Activated CD4-positive, alpha-beta T cell treated with anti-CD3 and anti-CD28 coated beads, Interleukin-2, amount 10 ng/mL, durations not matched to agents 7 days and 5 days (primary cell): ENCODE measurements around the gene APBB1. TPM values are rescaled to one million over a fixed set of nuclear protein-coding genes. Genes with fewer than 3 reads are reported as not detected.
"Not testable (repeated sequence)": the region's sequence is repeated elsewhere in the genome, so short reads cannot be mapped to it uniquely, and the experiment has no call there.

ENCODE experiments used
- CTCF ChIA-PET: fragments of 350-600 bp; sonication (Branson Sonifier 250); formaldehyde crosslinking; loops from one replicate; lab custom pipeline; 2021; ENCODE audit warnings: antibody characterized with exemption; lab: Charles Lee
- POLR2A ChIA-PET: fragments of 350-600 bp; sonication (Branson Sonifier 250); formaldehyde crosslinking; loops from one replicate; lab custom pipeline; 2021; ENCODE audit warnings: antibody characterized with exemption; lab: Charles Lee
- DNase-seq: peaks from one replicate; pipeline ENCODE4 v3.0.0-alpha.2; 2020
- H3K27ac Mint-ChIP-seq: one replicate; pipeline ENCODE4 v1.8.0; 2021; ENCODE audit warnings: mild to moderate bottlenecking, moderate library complexity, mixed read lengths
- H3K27me3 Mint-ChIP-seq: one replicate; pipeline ENCODE4 v1.8.0; 2021; ENCODE audit warnings: mixed read lengths
- H3K36me3 Mint-ChIP-seq: one replicate; pipeline ENCODE4 v1.8.0; 2021; ENCODE audit warnings: low read depth, mixed read lengths
- H3K4me1 Mint-ChIP-seq: one replicate; pipeline ENCODE4 v1.8.0; 2021; ENCODE audit warnings: mixed read lengths
- H3K4me3 Mint-ChIP-seq: one replicate; pipeline ENCODE4 v1.8.0; 2021; ENCODE audit warnings: mild to moderate bottlenecking, moderate library complexity, mixed read lengths
- H3K9me3 Mint-ChIP-seq: one replicate; pipeline ENCODE4 v1.8.0; 2021; ENCODE audit warnings: mixed read lengths
- total RNA-seq, 2 experiments: library from RNA; stranded (reverse); gene quantifications; one replicate each; pipeline ENCODE4 v1.2.3, GENCODE V29; 2021

The APBB1 gene
- total RNA-seq, 2 experiments from 2014 or later, result 58.2 to 61.3 TPM

DNA sequence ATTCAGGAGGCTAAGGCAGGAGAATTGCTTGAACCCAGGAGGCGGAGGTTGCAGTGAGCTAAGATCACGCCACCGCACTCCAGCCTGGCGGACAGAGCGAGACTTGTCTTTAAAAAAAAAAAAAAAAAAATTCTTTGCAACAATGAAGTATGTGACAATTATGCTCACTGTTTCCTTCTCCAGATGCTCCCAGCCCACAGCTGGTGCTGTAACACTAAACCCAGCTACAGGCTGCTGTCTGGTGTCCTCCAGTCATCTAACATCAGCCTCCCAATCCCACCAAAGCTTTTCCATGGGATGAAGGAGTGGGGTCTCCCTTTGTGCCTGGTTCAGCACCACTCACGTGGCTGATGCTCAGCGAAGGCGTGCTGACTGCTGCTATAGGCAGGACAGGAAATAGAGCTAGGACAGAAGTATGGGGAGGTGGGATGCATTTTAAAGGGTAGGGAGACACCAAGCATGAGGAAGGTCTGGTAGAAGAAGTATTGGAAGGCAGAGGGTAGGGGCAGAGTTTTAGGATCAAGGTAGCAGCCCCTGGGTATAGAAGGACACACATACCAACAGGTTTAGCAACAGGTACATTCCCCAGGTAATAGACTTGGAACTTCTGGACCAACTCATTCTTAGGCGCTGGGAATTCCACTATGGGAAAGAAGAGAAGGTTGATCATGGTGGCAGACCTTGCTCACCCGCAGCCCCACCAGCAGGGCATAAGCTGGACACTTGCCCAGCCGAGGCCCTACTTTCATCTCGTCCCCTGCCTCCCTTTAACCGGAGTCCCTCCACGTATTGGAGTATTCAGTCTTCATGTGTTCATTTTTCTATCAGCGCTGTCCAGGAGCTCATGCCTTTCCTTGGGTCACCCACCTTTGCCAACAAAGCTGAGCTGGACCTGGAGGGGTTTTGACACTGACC is 18.2 kb downstream of the APBB1 start:
- Mint-ChIP-seq H3K36me3 (peaks cover 61% of the 10 kb centered on the region), H3K27ac (no peak overlapping the region), H3K4me1 (peaks cover 54% of the 10 kb centered on the region), H3K27me3 (no peaks in the 10 kb centered on the region), H3K9me3 (no peaks in the 10 kb centered on the region), H3K4me3 (no peak overlapping the region)
- ChIA-PET CTCF (interaction anchor here (0.5 to 7.2 kb wide), 7 partner anchors 9 to 78 kb away, joined by 5 to 61 read pairs (median 10); partner anchors contain the start of gene SMPD1), POLR2A (interaction anchor here (3.1 kb wide), 1 partner anchor 18 kb away, joined by 11 read pairs; the partner anchor contains the start of gene APBB1)
- no peak for DNase-seq

DNA sequence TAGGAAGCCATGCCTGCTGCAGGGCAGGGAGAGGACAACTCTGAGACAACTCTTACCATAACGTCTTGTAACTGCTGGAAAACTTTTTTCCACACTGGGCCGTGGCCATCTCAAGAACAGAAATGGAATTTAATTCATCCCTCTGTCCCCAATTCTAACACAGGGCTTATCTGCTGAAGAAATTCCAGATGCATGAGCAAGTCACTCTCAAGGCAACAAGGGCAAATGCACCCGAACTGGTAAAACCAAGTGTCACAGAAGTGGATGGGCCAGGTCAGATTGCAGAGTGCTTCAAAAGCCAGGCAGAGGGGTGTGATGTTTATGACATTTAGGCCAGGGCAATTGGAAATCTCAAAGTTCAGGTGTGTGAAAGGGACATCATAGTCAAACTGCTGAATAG is 21.3 kb downstream of the APBB1 start:
- Mint-ChIP-seq H3K36me3 (peaks cover 67% of the 10 kb centered on the region), H3K4me3 (no peak overlapping the region), H3K27me3 (no peaks in the 10 kb centered on the region), H3K4me1 (peaks cover 34% of the 10 kb centered on the region), H3K27ac (no peak overlapping the region), H3K9me3 (no peaks in the 10 kb centered on the region)
- ChIA-PET POLR2A (no interaction called here), CTCF (interaction anchor here (2.4 kb wide), 1 partner anchor 8 kb away, joined by 5 read pairs; no protein-coding TSS in a partner anchor)
- DNase-seq, result no peak

DNA sequence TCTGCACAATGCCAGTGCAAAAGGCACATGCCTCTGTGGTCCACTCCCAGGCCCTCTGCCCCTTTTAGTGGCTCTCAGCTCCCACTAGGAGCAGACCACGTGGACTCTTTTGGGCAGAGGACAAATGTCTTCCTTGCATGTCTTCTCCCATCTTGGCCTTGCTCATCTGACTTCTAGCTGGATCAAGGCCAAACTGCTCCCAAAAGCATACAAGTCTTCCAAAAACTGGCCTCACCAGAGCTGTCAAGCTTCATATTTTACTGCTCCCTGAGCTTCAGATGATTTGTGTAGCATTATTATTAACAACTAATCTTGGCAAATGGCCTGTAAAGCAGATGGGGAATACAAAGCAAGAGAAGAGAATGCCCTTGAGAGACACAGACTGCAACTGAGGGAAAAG is 21.7 kb downstream of the APBB1 start:
- H3K9me3 Mint-ChIP-seq, result no peaks in the 10 kb centered on the region
- no peak for DNase-seq
- no peak overlapping the region for H3K4me3 Mint-ChIP-seq
- H3K4me1 Mint-ChIP-seq, result peaks cover 31% of the 10 kb centered on the region
- peaks cover 68% of the 10 kb centered on the region for H3K36me3 Mint-ChIP-seq
- H3K27me3 Mint-ChIP-seq, result no peaks in the 10 kb centered on the region
- H3K27ac Mint-ChIP-seq, result peak overlapping the region; percentile 42
- CTCF ChIA-PET, result interaction anchor here (2.4 kb wide), 1 partner anchor 9 kb away, joined by 5 read pairs; no protein-coding TSS in a partner anchor
- POLR2A ChIA-PET, result no interaction called here

DNA sequence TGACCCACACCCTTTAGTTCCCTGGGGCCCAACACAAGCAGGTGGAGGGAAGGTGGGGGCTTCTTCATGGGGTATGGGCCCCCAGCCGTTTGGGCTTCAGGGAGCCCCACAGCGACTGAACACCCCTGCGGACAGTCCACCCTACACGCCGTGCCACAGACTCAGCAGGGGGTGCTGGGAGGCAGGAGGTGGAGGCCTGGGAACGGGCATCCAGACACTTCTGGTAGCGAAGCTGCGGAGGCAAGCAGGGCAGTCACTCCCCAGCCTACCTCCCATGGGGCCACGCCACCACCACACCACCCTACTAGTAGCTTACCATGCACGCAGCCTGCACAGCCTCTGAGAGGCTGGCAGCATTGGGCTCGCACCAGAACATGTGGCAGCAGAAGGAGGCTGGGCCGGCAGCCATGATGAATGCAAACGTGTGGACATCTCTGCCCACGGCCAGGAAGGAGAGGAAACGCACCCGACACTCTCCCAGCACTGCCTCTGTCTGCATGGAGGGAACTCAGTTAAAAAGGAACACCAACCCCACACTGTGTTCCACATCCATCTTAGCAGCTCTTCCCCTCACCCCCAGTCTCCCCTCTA is 23.3 kb downstream of the APBB1 start:
- no peaks in the 10 kb centered on the region for H3K9me3 Mint-ChIP-seq

DNA sequence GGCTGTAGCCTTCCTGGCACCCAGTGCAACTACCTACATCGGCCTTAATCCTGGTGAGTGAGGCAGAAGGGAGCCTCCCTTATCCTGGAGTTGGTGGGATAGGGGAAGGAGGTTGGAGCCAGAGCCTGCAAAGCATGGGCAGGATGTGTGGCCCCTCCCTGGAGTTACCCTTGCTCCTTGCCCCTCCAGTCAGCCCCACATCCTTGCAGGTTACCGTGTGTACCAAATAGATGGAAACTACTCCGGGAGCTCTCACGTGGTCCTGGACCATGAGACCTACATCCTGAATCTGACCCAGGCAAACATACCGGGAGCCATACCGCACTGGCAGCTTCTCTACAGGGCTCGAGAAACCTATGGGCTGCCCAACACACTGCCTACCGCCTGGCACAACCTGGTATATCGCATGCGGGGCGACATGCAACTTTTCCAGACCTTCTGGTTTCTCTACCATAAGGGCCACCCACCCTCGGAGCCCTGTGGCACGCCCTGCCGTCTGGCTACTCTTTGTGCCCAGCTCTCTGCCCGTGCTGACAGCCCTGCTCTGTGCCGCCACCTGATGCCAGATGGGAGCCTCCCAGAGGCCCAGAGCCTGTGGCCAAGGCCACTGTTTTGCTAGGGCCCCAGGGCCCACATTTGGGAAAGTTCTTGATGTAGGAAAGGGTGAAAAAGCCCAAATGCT is 24.8 kb downstream of the APBB1 start:
- H3K27ac Mint-ChIP-seq, result peak overlapping the region; percentile 47
- H3K4me1 Mint-ChIP-seq, result peaks cover 34% of the 10 kb centered on the region
- H3K36me3 Mint-ChIP-seq, result peaks cover 63% of the 10 kb centered on the region
- H3K4me3 Mint-ChIP-seq, result no peak overlapping the region
- DNase-seq, result no peak
- H3K9me3 Mint-ChIP-seq, result no peaks in the 10 kb centered on the region
- ChIA-PET POLR2A (no interaction called here), CTCF (interaction anchor here (1.0 to 8.7 kb wide), 4 partner anchors 8 to 50 kb away, joined by 3 to 61 read pairs (median 12); no protein-coding TSS in a partner anchor)
- H3K27me3 Mint-ChIP-seq, result no peaks in the 10 kb centered on the region

More for the DNA sequence above, 23.3 kb downstream of the APBB1 start:
- Mint-ChIP-seq H3K27ac (no peak overlapping the region), H3K4me1 (peaks cover 29% of the 10 kb centered on the region), H3K4me3 (no peak overlapping the region), H3K36me3 (peaks cover 71% of the 10 kb centered on the region), H3K27me3 (no peaks in the 10 kb centered on the region)
- DNase-seq, result no peak
- CTCF ChIA-PET, result interaction anchor here (2.4 to 4.1 kb wide), 2 partner anchors 10 to 17 kb away, joined by 5 to 21 read pairs; no protein-coding TSS in a partner anchor
- POLR2A ChIA-PET, result no interaction called here

DNA sequence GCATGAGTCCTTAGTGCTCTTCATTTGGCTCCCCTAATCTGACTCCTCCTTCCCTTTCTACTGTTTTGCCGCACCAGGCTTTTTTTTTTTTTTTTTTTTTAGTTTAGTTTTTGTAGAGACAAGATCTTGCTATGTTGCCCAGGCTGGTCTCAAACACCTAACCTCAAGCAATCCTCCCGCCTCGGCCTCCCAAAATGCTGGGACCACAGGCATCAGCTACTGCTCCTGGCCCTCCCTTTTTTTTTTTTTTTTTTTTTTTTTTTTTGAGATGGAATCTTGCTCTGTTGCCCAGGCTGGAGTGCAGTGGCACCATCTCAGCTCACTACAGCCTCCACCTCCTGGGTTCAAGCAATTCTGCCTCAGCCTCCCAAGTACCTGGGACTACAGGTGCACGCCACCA is 26.6 kb downstream of the APBB1 start:
- Mint-ChIP-seq H3K36me3 (peaks cover 46% of the 10 kb centered on the region), H3K4me1 (peaks cover 39% of the 10 kb centered on the region), H3K4me3 (peak overlapping the region; percentile 88)
- DNase-seq, H3K9me3 Mint-ChIP-seq, H3K27ac Mint-ChIP-seq, H3K27me3 Mint-ChIP-seq: not testable (repeated sequence)
- POLR2A ChIA-PET, result interaction anchor here (0.6 kb wide), 1 partner anchor 13 kb away, joined by 5 read pairs; no protein-coding TSS in a partner anchor
- CTCF ChIA-PET, result interaction anchor here (0.7 to 8.7 kb wide), 6 partner anchors 10 to 90 kb away, joined by 3 to 61 read pairs (median 4); partner anchors contain the start of gene APBB1

DNA sequence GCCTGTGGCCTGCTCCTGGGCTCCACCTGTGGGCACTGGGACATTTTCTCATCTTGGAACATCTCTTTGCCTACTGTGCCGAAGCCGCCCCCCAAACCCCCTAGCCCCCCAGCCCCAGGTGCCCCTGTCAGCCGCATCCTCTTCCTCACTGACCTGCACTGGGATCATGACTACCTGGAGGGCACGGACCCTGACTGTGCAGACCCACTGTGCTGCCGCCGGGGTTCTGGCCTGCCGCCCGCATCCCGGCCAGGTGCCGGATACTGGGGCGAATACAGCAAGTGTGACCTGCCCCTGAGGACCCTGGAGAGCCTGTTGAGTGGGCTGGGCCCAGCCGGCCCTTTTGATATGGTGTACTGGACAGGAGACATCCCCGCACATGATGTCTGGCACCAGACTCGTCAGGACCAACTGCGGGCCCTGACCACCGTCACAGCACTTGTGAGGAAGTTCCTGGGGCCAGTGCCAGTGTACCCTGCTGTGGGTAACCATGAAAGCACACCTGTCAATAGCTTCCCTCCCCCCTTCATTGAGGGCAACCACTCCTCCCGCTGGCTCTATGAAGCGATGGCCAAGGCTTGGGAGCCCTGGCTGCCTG is 27.3 kb downstream of the APBB1 start:
- ChIA-PET POLR2A (interaction anchor here (2.0 kb wide), 1 partner anchor 11 kb away, joined by 12 read pairs; no protein-coding TSS in a partner anchor), CTCF (interaction anchor here (1.7 to 8.7 kb wide), 3 partner anchors 10 to 72 kb away, joined by 3 to 61 read pairs (median 5); no protein-coding TSS in a partner anchor)
- DNase-seq, result no peak
- Mint-ChIP-seq H3K9me3 (no peaks in the 10 kb centered on the region), H3K4me1 (peaks cover 39% of the 10 kb centered on the region), H3K4me3 (peak overlapping the region; percentile 88), H3K36me3 (peaks cover 42% of the 10 kb centered on the region), H3K27me3 (no peaks in the 10 kb centered on the region), H3K27ac (peak overlapping the region; percentile 93)

DNA sequence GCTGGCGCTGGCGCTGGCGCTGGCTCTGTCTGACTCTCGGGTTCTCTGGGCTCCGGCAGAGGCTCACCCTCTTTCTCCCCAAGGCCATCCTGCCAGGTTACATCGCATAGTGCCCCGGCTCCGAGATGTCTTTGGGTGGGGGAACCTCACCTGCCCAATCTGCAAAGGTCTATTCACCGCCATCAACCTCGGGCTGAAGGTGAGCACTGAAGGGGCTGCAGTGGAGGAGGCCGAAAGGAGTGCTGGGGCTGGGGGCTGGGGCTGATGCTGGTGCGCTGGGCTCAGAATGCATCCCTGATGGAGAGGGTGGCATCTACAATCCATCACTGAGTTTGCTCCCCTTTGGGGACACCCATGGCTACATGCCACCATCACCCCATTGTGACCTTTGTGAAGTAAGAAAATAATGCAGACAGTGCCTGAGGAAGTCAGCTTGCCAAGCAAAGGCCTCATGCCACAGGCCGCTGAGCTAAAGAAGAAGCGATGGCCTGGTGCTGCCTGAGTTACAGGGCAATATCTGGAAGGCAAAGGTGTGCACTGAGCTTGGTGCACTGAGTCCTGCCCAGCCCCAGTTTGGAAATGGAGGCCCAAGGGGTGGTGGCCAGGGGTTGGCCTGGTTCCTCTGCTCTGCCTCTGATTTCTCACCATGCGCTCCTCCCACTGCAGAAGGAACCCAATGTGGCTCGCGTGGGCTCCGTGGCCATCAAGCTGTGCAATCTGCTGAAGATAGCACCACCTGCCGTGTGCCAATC is 28.0 kb downstream of the APBB1 start:
- Mint-ChIP-seq H3K36me3 (peaks cover 36% of the 10 kb centered on the region), H3K4me3 (peak overlapping the region; percentile 88), H3K9me3 (no peaks in the 10 kb centered on the region), H3K27ac (peak overlapping the region; percentile 93), H3K4me1 (peaks cover 38% of the 10 kb centered on the region), H3K27me3 (no peaks in the 10 kb centered on the region)
- ChIA-PET CTCF (interaction anchor here (0.8 to 8.7 kb wide), 7 partner anchors 11 to 277 kb away, joined by 3 to 61 read pairs (median 4); partner anchors contain the start of gene APBB1), POLR2A (interaction anchor here (1.2 to 2.0 kb wide), 2 partner anchors 12 to 23 kb away, joined by 3 to 12 read pairs; no protein-coding TSS in a partner anchor)
- no peak for DNase-seq

DNA sequence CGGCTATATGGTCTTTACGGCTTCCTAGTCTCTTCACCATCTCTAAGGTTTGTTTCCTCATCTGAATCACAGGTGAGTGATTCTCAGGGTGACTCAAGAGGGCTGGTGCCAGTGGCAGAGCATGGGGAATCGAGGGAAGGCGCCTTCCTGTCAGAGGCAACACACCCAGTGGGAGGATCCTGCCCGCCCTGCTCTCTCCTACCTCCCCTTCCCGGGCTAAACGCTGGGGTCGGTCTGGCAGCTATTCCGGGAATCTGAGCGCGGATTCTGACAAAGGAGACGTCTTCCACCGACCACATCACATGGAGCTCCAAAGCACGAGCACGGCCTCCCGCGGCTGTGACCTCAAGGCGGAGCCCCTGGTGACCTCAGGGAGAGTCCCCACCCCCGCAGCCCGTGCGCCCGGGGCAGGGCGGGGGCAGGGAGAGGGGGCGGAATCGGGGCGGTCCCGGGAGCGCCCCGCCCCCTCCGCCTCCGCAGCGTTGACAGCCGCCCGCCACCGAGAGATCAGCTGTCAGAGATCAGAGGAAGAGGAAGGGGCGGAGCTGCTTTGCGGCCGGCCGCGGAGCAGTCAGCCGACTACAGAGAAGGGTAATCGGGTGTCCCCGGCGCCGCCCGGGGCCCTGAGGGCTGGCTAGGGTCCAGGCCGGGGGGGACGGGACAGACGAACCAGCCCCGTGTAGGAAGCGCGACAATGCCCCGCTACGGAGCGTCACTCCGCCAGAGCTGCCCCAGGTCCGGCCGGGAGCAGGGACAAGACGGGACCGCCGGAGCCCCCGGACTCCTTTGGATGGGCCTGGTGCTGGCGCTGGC is 28.8 kb downstream of the APBB1 start, which contains the start of gene SMPD1:
Gene SMPD1 (plus strand): TSS at position 570 of the 813 bp plus-strand sequence. CDS start 125 bp downstream, at position 695.
- H3K4me1 Mint-ChIP-seq, result peaks cover 45% of the 10 kb centered on the region
- H3K36me3 Mint-ChIP-seq, result peaks cover 32% of the 10 kb centered on the region
- DNase-seq, result peak; percentile 94
- POLR2A ChIA-PET, result interaction anchor here (1.2 to 2.0 kb wide), 2 partner anchors 12 to 24 kb away, joined by 3 to 12 read pairs; no protein-coding TSS in a partner anchor
- no peaks in the 10 kb centered on the region for H3K9me3 Mint-ChIP-seq
- peak within 1 kb of the TSS; percentile 88 for H3K4me3 Mint-ChIP-seq
- H3K27me3 Mint-ChIP-seq, result no peaks in the 10 kb centered on the region
- peak within 1 kb of the TSS; percentile 93 for H3K27ac Mint-ChIP-seq
- CTCF ChIA-PET, result interaction anchor here (0.8 to 8.7 kb wide), 8 partner anchors 11 to 277 kb away, joined by 3 to 61 read pairs (median 4); partner anchors contain the start of gene APBB1

DNA sequence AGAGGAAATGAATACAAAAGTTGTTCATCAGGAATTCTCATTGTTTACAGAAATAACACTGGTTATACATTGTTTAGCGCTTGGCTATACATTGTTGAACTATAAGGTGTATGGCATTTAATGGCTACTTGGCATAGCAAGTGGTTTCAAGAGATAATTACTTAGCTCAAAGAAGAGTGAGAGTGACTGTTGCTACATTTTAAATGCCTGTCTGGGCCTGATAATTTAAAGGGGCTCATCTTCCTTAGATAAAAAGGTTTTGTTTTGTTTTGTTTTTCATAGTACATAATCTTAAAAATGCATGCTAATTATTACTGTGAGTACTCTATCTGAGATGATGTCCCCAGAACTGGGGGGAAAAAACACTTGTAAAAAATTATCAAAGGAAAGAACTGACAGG is 30.1 kb downstream of the APBB1 start:
- Mint-ChIP-seq H3K27ac (no peak overlapping the region), H3K27me3 (no peaks in the 10 kb centered on the region), H3K36me3 (peaks cover 24% of the 10 kb centered on the region), H3K4me3 (peak overlapping the region; percentile 88), H3K4me1 (peaks cover 47% of the 10 kb centered on the region), H3K9me3 (no peaks in the 10 kb centered on the region)
- ChIA-PET POLR2A (no interaction called here), CTCF (interaction anchor here (0.8 to 8.7 kb wide), 7 partner anchors 10 to 93 kb away, joined by 3 to 61 read pairs (median 6); partner anchors contain the start of genes ARFIP2 and TIMM10B)
- DNase-seq, result no peak
